Testis (tissue), 2 donors: ENCODE measurements around the gene WDR88.

Experiments
- POLR2A ChIP-seq: fragments of 450-650 bp; IDR thresholded peaks from one replicate; pipeline ENCODE4 v1.6.1; 2017; ENCODE audit warnings: antibody characterized with exemption, mild to moderate bottlenecking, moderate library complexity
- TF ChIP-seq, protein P1 (sequence below), 3 experiments: fragments of 450-650 bp in 2 of 3; fragments of 200-600 bp in 1 of 3; sonication (generic) in 1 of 3; IDR thresholded peaks; one replicate each; pipeline ENCODE4 v1.5.1; 2016 to 2019; ENCODE audit warnings: antibody characterized with exemption in 3 of 3, mild to moderate bottlenecking in 2 of 3, moderate library complexity in 1 of 3

DNA sequence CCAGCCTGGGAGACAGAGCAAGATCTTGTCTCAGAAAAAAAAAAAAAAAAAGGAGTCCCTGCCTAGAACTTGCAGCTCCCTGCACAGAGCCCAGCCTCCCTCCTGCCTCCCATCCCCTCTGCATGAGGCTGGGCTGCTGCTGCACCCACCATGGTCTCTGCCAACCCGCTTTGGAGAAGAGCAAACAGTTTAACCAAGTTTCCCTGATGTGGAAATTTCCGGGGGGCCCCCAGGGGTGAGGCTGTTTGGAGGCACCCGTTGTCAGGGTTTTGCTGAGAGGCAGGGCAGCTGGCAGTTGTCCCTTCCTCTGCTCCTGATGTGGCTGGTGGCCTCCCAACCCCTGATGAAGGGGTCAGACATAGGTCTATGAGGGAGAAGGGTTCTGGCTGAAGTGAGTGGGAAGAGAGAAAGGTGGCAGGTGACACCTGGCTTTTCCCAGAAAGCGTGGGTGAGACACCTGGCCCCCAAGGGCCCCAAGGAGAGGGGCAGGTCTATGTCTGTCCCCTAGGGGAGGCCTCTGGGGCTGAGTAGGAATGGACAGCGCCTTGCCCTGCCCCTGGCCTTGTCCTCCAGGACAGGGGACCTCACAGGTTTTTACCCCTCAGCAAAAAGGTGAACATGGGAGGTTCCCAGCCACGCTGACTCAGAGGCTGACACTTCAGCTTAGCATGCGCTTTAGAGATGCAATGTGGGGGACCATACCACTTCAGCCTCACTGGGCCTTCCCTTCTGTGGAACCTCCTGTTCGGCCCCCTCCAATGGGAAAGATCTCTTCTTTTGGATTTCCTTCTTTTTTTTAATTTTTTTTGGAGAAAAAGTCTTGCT, 67.7 kb downstream of the WDR88 start:
- TF ChIP-seq POLR2A: no peak
- TF ChIP-seq, protein P1, sequence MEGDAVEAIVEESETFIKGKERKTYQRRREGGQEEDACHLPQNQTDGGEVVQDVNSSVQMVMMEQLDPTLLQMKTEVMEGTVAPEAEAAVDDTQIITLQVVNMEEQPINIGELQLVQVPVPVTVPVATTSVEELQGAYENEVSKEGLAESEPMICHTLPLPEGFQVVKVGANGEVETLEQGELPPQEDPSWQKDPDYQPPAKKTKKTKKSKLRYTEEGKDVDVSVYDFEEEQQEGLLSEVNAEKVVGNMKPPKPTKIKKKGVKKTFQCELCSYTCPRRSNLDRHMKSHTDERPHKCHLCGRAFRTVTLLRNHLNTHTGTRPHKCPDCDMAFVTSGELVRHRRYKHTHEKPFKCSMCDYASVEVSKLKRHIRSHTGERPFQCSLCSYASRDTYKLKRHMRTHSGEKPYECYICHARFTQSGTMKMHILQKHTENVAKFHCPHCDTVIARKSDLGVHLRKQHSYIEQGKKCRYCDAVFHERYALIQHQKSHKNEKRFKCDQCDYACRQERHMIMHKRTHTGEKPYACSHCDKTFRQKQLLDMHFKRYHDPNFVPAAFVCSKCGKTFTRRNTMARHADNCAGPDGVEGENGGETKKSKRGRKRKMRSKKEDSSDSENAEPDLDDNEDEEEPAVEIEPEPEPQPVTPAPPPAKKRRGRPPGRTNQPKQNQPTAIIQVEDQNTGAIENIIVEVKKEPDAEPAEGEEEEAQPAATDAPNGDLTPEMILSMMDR (IDR thresholded peaks at IDR 0.05): no peak
